DMS 273 treated with DMSO at 0.1 percent for 48 hours (cell line): Measurements from ENCODE around the gene PXMP2.

ENCODE experiments used
- DNase-seq: peaks from one replicate; lab custom pipeline; 2025; lab: John Stamatoyannopoulos, UW

The PXMP2 gene

GRCh38 chr12:132723015-132723763 lies 35.8 kb downstream of the PXMP2 start:
- DNase-seq = no peak

- no peak for DNase-seq
Measured at GRCh38 chr12:132723764-132724140, 36.4 kb downstream of the PXMP2 start.

GRCh38 chr12:132724506-132725241 lies 37.3 kb downstream of the PXMP2 start:
- DNase-seq = peak; percentile 52

- DNase-seq = no peak
Measured at GRCh38 chr12:132726386-132726785, 39.0 kb downstream of the PXMP2 start.

GRCh38 chr12:132727091-132727794 lies 39.9 kb downstream of the PXMP2 start:
- DNase-seq = no peak

- no peak for DNase-seq
Measured at GRCh38 chr12:132728502-132728901, 41.1 kb downstream of the PXMP2 start.

GRCh38 chr12:132729541-132730320 lies 42.3 kb downstream of the PXMP2 start:
- DNase-seq = peak; percentile 37

- DNase-seq = no peak
Measured at GRCh38 chr12:132730353-132730752, 43.0 kb downstream of the PXMP2 start.

GRCh38 chr12:132731574-132731973 lies 44.2 kb downstream of the PXMP2 start:
- no peak for DNase-seq

GRCh38 chr12:132734206-132734605 lies 46.8 kb downstream of the PXMP2 start:
- no peak for DNase-seq

- no peak for DNase-seq
Measured at GRCh38 chr12:132735496-132735895, 48.1 kb downstream of the PXMP2 start.

- DNase-seq = no peak
Measured at GRCh38 chr12:132736378-132736777, 49.0 kb downstream of the PXMP2 start.

- no peak for DNase-seq
Measured at GRCh38 chr12:132736913-132737312, 49.5 kb downstream of the PXMP2 start.

GRCh38 chr12:132739600-132740312 lies 52.4 kb downstream of the PXMP2 start:
- DNase-seq = no peak

GRCh38 chr12:132740313-132740646 lies 52.9 kb downstream of the PXMP2 start:
- DNase-seq = no peak

GRCh38 chr12:132740652-132741051 lies 53.3 kb downstream of the PXMP2 start:
- no peak for DNase-seq

- DNase-seq = no peak
Measured at GRCh38 chr12:132741620-132742019, 54.2 kb downstream of the PXMP2 start.

- DNase-seq = no peak
Measured at GRCh38 chr12:132743831-132744230, 56.4 kb downstream of the PXMP2 start.

GRCh38 chr12:132746613-132747012 lies 59.2 kb downstream of the PXMP2 start:
- no peak for DNase-seq

- no peak for DNase-seq
Measured at GRCh38 chr12:132747395-132747794, 60.0 kb downstream of the PXMP2 start.

GRCh38 chr12:132747896-132748295 lies 60.5 kb downstream of the PXMP2 start:
- no peak for DNase-seq

GRCh38 chr12:132748319-132748718 lies 60.9 kb downstream of the PXMP2 start:
- no peak for DNase-seq
